NOMO-1 treated with dmso at 0.1 percent for 144 hours (cell line): Measurements from ENCODE around the gene KATNB1.

Experiments used
- DNase-seq: peaks from one replicate; lab custom pipeline; 2025; ENCODE audit not compliant: unreplicated experiment; lab: John Stamatoyannopoulos, UW

Gene KATNB1

GRCh38 chr16:57755061-57755684 is 19.6 kb downstream of the KATNB1 start:
- no peak for DNase-seq

- DNase-seq = no peak
Measured at GRCh38 chr16:57755726-57756423, 20.3 kb downstream of the KATNB1 start.

DNA sequence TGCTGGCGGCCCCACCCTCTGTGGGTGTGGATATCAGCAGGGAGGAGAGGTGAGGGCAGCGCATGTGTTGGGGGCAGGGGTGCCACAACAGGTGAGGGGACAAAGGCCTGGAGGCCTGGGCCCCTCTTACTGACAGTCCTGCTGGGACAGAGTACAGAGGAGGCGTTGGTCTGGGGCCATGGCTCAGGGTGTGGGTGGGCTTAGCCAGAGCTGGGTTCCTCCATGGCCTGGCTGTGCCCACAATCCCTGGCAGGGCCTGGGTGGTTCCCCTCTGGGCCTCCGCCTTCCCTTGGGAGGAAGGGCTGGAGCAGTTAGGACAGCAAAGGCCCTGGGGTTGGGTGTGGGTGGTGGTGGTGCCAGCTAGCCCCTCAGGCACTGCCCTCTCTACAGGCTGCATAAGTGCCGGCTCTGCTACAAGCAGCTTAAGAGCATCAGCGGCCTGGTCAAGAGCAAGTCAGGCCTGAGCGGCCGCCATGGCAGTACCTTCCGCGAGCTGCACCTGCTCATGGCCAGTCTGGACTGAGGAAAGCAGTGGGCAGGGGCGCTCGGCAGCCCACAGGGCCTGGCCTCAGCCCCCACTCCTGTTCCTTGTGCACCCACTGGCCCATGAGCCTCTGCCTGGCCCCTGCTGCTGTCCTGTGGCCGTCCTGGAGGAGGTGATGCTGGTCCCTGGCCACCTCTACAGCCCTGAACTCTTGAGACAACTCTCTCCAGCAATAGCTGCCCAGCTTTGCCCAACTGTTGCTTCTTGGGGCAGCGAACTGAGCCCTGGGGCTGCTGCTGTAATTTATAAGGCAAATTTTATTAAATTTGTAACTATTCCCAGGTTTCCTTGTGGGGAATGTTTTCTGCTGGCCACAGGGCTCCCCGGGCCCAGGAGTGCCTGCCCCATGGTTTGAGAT is 21.1 kb downstream of the KATNB1 start:
- DNase-seq = no peak

DNA sequence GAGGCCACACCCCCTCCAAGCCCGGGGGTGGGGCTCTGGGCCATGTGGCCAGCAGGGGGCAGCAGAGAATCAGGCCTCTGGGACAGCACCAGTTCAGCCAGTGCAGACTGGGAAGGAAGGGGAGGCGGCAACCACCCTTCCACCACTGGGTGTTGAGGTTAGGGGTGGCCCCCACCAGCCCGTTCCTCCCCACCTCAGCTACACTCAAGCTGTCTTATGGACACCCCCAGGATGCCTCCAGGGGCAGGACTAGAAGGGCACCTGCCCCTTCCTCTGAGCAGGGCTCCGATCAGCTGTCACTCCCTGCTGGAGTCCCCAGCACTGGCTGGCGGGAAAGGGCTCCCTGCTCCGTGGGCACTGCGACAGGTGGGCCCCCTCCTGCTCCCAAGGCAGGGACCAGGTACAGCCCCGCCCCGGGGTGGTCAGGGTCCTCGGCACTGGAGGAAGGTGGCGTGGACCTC is 21.8 kb downstream of the KATNB1 start:
- no peak for DNase-seq

DNA sequence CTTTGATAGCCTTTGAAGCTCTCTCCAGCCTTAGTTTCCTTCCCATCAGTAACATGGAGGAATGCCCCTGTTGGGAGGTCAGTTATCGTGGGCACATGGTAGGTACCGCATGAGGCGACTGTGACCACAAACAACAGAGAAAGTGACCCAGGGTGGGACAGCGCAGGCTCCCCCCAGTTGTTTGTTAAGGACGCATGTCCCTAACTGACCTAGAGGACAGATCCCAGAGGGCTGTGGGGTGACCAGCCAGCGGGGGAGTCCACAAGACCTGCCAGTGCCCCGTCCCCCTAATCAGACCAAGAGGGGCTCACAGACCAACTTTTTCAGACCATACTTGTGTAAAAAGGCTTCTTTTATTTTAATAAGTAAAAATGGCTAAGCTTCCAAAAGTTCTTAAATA is 22.3 kb downstream of the KATNB1 start:
- no peak for DNase-seq

DNA sequence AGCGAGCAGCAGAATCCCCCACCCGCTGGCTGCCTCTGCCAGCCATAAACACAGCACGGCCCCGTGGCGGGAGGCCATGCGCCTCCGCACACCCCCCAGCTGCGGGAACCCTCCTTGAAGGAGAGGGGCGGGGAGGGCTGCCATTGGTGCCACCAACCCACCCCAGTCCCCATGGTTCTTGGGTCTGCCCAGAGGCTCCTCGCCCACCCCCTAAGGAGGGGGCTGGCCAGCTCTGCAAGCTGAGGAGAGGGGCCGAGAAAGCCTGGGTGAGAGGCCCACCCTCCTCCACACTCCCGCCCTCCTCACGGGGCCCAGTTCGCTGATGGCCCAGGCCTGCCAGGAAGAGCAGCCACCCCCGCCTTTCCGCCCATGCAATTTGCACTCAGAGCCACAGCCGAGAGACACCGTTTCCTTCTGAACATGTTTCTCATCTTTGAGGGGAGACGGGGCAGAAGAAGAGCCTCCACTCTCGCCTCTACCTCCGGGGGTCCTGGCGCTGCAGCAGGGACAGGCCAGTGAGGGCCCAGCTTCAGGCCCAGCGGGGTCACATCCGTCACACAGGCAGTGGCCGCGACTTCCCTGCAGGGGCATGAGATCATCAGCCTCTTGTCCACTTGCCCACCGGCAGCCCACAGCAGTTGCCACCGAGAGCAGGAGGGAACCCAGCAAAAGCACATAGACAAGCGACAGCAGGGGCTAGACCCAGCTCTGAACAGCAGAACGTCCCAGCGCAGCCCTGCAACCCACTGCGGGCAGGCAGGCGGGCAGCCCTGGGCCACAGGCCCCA is 23.0 kb downstream of the KATNB1 start:
- DNase-seq = no peak

DNA sequence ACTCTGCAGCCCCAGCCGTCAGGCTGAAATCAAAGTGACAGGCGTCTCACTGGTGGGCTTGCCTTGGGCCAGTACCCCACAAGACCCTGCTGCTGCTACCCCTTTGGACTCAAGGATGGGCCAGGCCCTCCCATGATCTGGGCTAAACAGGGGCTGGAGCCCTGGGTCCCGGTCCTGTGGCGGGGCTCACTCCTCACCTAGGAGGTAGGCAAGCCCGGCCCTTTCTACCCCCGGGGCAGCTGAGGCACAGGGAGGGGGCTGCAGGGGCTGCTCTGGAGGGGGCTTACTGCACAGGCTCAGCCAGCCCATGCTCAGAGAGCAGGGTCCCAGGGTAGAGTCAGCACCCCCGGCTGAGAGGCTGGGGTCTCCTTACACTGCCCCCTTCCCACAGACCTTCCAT is 23.6 kb downstream of the KATNB1 start:
- DNase-seq = no peak

DNA sequence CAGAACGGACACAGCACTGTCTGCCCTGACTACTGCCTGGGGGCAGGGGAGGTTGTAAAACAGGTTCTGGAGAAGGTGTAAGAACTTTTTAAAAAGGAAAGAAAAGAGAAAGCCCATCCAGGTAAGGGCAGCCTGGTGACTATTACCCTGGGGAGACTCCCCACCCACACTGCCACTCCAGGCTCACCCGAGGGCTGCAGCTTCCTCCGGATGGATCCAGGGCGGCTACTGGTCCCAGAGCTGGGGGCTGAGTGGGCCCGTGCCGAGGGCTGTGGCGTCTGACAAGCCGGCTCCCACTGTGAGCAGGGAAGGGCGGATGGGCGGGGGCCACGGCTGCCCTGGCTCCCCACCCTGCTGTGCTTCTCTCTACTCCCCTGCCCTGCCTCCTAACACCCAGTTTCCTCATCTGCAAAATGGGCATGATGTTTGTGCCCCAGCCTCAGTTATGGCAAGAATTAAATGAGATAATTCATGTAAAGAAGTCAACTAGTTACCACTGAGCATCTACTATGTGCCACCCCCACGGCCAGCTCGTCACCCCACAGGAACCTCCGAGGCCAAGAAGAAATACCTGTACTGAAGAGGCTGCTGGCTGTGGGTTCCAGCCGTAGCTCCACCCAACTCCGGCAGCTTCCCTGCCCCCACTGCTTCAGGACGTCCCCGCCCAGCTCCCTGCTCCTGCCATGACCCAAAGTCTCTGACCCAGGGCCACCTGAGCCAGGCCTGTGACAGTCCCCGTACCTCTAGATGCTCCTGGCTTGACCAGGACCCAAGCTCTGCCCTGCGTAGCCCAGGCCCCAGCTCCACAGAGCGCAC is 24.2 kb downstream of the KATNB1 start:
- DNase-seq = no peak

GRCh38 chr16:57760357-57761160 is 25.0 kb downstream of the KATNB1 start:
- no peak for DNase-seq

GRCh38 chr16:57761301-57761700 is 25.7 kb downstream of the KATNB1 start:
- DNase-seq = no peak

DNA sequence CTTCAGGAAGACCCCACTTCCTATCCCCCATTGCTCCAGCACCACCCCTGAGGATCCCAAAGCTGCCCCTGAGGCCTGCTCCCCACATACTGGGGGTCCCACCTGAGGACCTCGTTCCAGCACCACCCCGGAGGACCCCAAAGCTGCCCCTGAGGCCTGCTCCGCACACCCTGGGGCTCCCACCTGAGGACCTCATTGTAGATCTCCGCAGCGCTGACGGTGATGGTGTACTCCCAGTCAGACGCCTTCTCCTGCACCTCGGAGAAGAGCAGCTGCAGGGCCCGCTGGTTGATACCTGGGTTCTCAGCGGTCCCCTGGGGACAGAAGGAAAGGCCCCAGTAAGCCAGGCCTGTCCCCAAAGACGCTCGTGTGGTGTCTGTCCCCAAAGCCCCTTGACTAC is 26.4 kb downstream of the KATNB1 start:
- no peak for DNase-seq

DNA sequence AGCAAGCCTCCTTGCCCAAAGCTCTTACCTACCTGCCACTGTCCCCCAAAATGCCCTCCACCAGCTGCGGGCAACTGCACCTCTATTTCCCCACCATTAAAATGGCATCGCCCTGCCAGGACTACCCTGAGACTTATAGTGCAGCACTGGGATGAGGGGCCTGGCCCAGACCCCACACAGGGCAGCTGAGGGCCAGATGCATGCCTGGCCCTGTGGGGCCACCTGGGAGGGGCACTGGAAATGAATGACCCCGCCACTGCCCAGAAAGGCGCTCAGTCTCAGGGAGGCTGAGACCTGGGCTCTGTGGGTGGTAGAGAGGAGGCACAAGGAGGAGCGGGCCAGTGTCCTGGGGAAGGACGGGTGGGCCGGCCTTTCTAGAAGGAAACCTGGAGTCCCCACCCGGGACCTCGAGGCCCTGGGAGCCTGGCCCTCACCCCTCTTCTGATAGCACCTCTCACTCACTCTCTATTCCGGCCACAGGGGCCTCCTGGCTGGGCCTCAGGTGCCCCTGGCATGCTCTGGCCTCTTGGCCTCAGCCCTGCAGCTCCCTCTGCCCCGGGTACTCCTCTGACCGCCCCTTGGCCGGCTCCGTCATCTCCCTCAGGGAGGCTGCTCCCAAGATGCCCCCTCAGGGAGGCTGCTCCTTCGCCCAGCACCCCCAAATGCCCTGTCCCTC is 26.9 kb downstream of the KATNB1 start:
- no peak for DNase-seq

GRCh38 chr16:57763285-57764005 is 27.9 kb downstream of the KATNB1 start:
- DNase-seq = no peak

- DNase-seq = no peak
Measured at GRCh38 chr16:57764006-57764340, 28.4 kb downstream of the KATNB1 start.

- DNase-seq = peak; percentile 22
Measured at GRCh38 chr16:57764341-57765159, 29.0 kb downstream of the KATNB1 start.

DNA sequence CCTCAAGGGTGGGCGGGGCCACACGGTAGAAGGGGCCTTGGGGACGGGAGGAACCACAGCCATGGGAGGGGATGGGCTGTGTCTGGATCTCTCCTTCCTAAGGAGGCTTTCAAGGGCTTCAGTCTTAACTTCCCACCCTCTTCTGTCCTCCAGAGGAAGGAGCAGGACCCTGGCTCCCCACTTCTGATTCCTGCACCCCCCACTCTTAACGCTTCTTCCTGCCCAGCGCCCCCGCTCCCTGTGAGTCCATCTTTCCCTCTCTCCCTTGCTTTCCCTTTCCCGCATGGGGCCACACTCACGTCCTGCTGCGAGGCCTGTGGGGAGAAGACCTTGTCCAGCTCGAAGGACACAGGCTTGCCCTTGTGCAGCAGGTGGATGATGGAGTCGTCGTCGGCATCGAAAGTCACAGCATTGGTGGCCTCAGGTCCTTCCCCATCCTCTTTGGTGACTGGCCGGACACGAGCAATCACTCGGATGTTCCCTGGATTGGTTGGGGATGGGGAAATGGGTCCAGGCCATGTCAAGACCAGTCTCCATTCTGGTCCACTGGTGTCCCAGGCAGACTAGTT is 29.7 kb downstream of the KATNB1 start:
- DNase-seq = no peak

GRCh38 chr16:57766714-57767348 is 31.3 kb downstream of the KATNB1 start:
- no peak for DNase-seq
